ENCODE data around the gene ANKS1A.

GRCh38 chr6:34993213-34993612 is 104.2 kb downstream of the ANKS1A start:
- TF ChIP-seq CTCF (IDR thresholded peaks at IDR 0.05): no peak
- TF ChIP-seq EZH2 (IDR thresholded peaks at IDR 0.05): no peak
- TF ChIP-seq EZH2phosphoT487 (IDR thresholded peaks at IDR 0.05): no peak

Measured in neural progenitor cell (in vitro differentiated cells).